CD14-positive monocyte (primary cell): ENCODE results near the gene ASTN2. TPM values are rescaled to one million over a fixed set of nuclear protein-coding genes. Genes with fewer than 3 reads are reported as not detected.

Experiments
- DNase-seq, 3 donors: peaks; one replicate each; pipeline ENCODE4 v3.0.0-alpha.2; 2011 to 2022
- H2AFZ ChIP-seq: 2 replicates; pipeline ENCODE4 v1.6.0; 2012; ENCODE audit warnings: mild to moderate bottlenecking, low read depth, low read length, inconsistent platforms; ENCODE audit not compliant: insufficient read depth, poor library complexity, severe bottlenecking
- H3K27ac ChIP-seq, 2 donors: 1 replicate in 1 of 2; 2 replicates in 1 of 2; pipeline ENCODE4 v1.5.1; 2012 to 2013; ENCODE audit warnings: low read length in 2 of 2, control low read depth in 1 of 2, inconsistent platforms in 1 of 2, low read depth in 1 of 2, mild to moderate bottlenecking in 1 of 2
- H3K27me3 ChIP-seq, 2 donors: one replicate each; pipeline versions ENCODE4 v1.6.0 to v1.6.1; 2011 to 2013; ENCODE audit warnings: low read length in 2 of 2; ENCODE audit not compliant: control insufficient read depth in 2 of 2, insufficient read depth in 2 of 2
- H3K36me3 ChIP-seq, 2 donors: replicated peaks in 1 of 2; 1 replicate in 1 of 2; 2 replicates in 1 of 2; pipeline versions ENCODE4 v1.5.1 to v1.6.1; 2012 to 2013; ENCODE audit warnings: low read length in 2 of 2, control low read depth in 1 of 2, inconsistent platforms in 1 of 2, mild to moderate bottlenecking in 1 of 2; ENCODE audit not compliant: insufficient read depth in 2 of 2, control insufficient read depth in 1 of 2
- H3K4me1 ChIP-seq, 2 donors: 1 replicate in 1 of 2; 2 replicates in 1 of 2; pipeline versions ENCODE4 v1.5.1 to v1.6.1; 2012 to 2013; ENCODE audit warnings: low read length in 2 of 2, control low read depth in 1 of 2, inconsistent platforms in 1 of 2, mild to moderate bottlenecking in 1 of 2, moderate library complexity in 1 of 2; ENCODE audit not compliant: insufficient read depth in 2 of 2, control insufficient read depth in 1 of 2
- H3K4me2 ChIP-seq: replicated peaks from 2 replicates; pipeline ENCODE3; 2012; ENCODE audit warnings: low read length, moderate library complexity, mild to moderate bottlenecking; ENCODE audit not compliant: poor library complexity, severe bottlenecking; ENCODE audit errors: extremely low read depth
- H3K4me3 ChIP-seq, 3 experiments: fragments of 200-600 bp in 1 of 3; sonication (generic) in 1 of 3; replicated peaks in 1 of 3; 1 replicate in 2 of 3; 2 replicates in 1 of 3; pipeline ENCODE4 v1.5.1; 2011 to 2013; ENCODE audit warnings: low read length in 3 of 3, mild to moderate bottlenecking in 3 of 3, control low read depth in 2 of 3, low read depth in 2 of 3, inconsistent platforms in 1 of 3, moderate library complexity in 1 of 3
- H3K79me2 ChIP-seq: 2 replicates; pipeline ENCODE4 v1.6.0; 2012; ENCODE audit warnings: mild to moderate bottlenecking, control low read depth, inconsistent platforms, low read length, moderate library complexity; ENCODE audit not compliant: insufficient read depth
- H3K9ac ChIP-seq: 2 replicates; pipeline ENCODE4 v1.6.0; 2017; ENCODE audit warnings: low read length, mild to moderate bottlenecking; ENCODE audit not compliant: insufficient read depth, poor library complexity, severe bottlenecking
- H3K9me3 ChIP-seq, 2 donors: replicated peaks in 1 of 2; 1 replicate in 1 of 2; 2 replicates in 1 of 2; pipeline versions ENCODE4 v1.5.1 to v1.6.1; 2012 to 2013; ENCODE audit warnings: low read length in 2 of 2, control low read depth in 1 of 2; ENCODE audit not compliant: control insufficient read depth in 1 of 2, insufficient read depth in 1 of 2
- H4K20me1 ChIP-seq: 2 replicates; pipeline ENCODE4 v1.6.0; 2012; ENCODE audit warnings: mild to moderate bottlenecking, low read length, control low read depth, moderate library complexity; ENCODE audit not compliant: insufficient read depth
- H3K27ac Mint-ChIP-seq, 7 donors: one replicate each; pipeline ENCODE4 v1.8.0; 2020; ENCODE audit warnings: mild to moderate bottlenecking in 7 of 7, mixed read lengths in 7 of 7, moderate library complexity in 6 of 7, inconsistent platforms in 2 of 7
- H3K27me3 Mint-ChIP-seq, 3 donors: one replicate each; pipeline ENCODE4 v1.8.0; 2021 to 2022; ENCODE audit warnings: low read depth in 3 of 3, mild to moderate bottlenecking in 3 of 3, mixed read lengths in 3 of 3, moderate library complexity in 3 of 3, inconsistent platforms in 1 of 3
- H3K36me3 Mint-ChIP-seq, 2 donors: one replicate each; pipeline ENCODE4 v1.8.0; 2020; ENCODE audit warnings: mixed read lengths in 2 of 2, inconsistent platforms in 1 of 2, mild to moderate bottlenecking in 1 of 2
- H3K4me1 Mint-ChIP-seq: one replicate; pipeline ENCODE4 v1.8.0; 2020; ENCODE audit warnings: mild to moderate bottlenecking, mixed read lengths
- H3K4me3 Mint-ChIP-seq, 2 donors: one replicate each; pipeline ENCODE4 v1.8.0; 2020; ENCODE audit warnings: mild to moderate bottlenecking in 2 of 2, mixed read lengths in 2 of 2, moderate library complexity in 1 of 2
- H3K9me3 Mint-ChIP-seq, 7 donors: one replicate each; pipeline ENCODE4 v1.8.0; 2020 to 2022; ENCODE audit warnings: mixed read lengths in 7 of 7, mild to moderate bottlenecking in 6 of 7, moderate library complexity in 6 of 7, inconsistent platforms in 2 of 7
- CTCF ChIP-seq: fragments of 200-600 bp; IDR thresholded peaks from one replicate; pipeline ENCODE4 v1.8.0; 2022; ENCODE audit warnings: antibody characterized with exemption, mild to moderate bottlenecking
- WGBS: methylation state at CpG from one replicate; pipeline ENCODE4 v1.1.5; 2013; ENCODE audit warnings: missing lambda C conversion rate; ENCODE audit not compliant: insufficient coverage; 5-methylcytosine and 5-hydroxymethylcytosine counted together
- intact Hi-C, 2 donors: fragments of 100-400 bp; cut with micrococcal nuclease; formaldehyde crosslinking; loops; one replicate each; pipeline versions ENCODE4 v1.15.0 to v1.15.1; 2023
- polyA plus RNA-seq, 3 donors: library from polyadenylated mRNA; depleted of rRNA in 1 of 3; unstranded in 2 of 3; stranded (reverse) in 1 of 3; fragments of 300-500 nt in 2 of 3; fragments of >200 nt in 1 of 3; fragmentation: Illumina TruSeq in 2 of 3; gene quantifications; 1 replicate in 2 of 3; 2 replicates in 1 of 3; pipeline ENCODE4 v1.2.3, GENCODE V29; 2012 to 2021

ASTN2 gene
- polyA plus RNA-seq, 3 donors, result not detected

- WGBS, result 100% methylated on average over 1 of the region's 1 CpG
- no peak overlapping the region for H3K4me2 ChIP-seq
- peaks cover 0 to 3% (median 0%) of the 10 kb centered on the region in 7 donors for H3K9me3 Mint-ChIP-seq
- H3K36me3 Mint-ChIP-seq, result no peaks in the 10 kb centered on the region
- no peaks in the 10 kb centered on the region for H4K20me1 ChIP-seq
- H3K27me3 ChIP-seq, result no peaks in the 10 kb centered on the region
- intact Hi-C loops, result no loop called here
- TF ChIP-seq CTCF, result no peak
- no peaks in the 10 kb centered on the region for H3K36me3 ChIP-seq
- no peak overlapping the region for H3K27ac ChIP-seq
- H3K27me3 Mint-ChIP-seq, result peaks cover 0 to 4% (median 3%) of the 10 kb centered on the region in 3 donors
- H3K4me1 ChIP-seq, result no peaks in the 10 kb centered on the region
- no peak for DNase-seq
- no peak overlapping the region for H2AFZ ChIP-seq
- H3K27ac Mint-ChIP-seq, result no peak overlapping the region
- H3K9me3 ChIP-seq, result no peaks in the 10 kb centered on the region
- no peak overlapping the region for H3K4me3 ChIP-seq
- H3K9ac ChIP-seq, result no peak overlapping the region
- H3K4me1 Mint-ChIP-seq, result peaks cover 2% of the 10 kb centered on the region
- no peak overlapping the region for H3K4me3 Mint-ChIP-seq
- no peaks in the 10 kb centered on the region for H3K79me2 ChIP-seq
These were observed 939.7 kb downstream of the ASTN2 start for GRCh38 chr9:116475201-116475600.

- Mint-ChIP-seq H3K9me3 (peaks cover 0 to 2% (median 0%) of the 10 kb centered on the region in 7 donors), H3K36me3 (no peaks in the 10 kb centered on the region), H3K27me3 (peaks cover 0 to 5% (median 1%) of the 10 kb centered on the region in 3 donors), H3K27ac (no peak overlapping the region), H3K4me3 (no peak overlapping the region), H3K4me1 (no peaks in the 10 kb centered on the region)
- Histone ChIP-seq H4K20me1 (no peaks in the 10 kb centered on the region), H3K79me2 (no peaks in the 10 kb centered on the region), H3K36me3 (no peaks in the 10 kb centered on the region), H2AFZ (no peak overlapping the region), H3K4me2 (no peak overlapping the region), H3K27me3 (no peaks in the 10 kb centered on the region), H3K9me3 (no peaks in the 10 kb centered on the region), H3K4me1 (no peaks in the 10 kb centered on the region), H3K27ac (no peak overlapping the region), H3K4me3 (no peak overlapping the region), H3K9ac (no peak overlapping the region)
- no peak for DNase-seq
- intact Hi-C loops, result no loop called here
- 94% methylated on average over 6 of the region's 7 CpGs for WGBS
- TF ChIP-seq CTCF, result no peak
These were observed 942.8 kb downstream of the ASTN2 start for GRCh38 chr9:116471944-116472506.
